T-helper 22 cell (primary cell): ENCODE measurements around the gene CT55.
"Not testable (repeated sequence)": the region's sequence is repeated elsewhere in the genome, so short reads cannot be mapped to it uniquely, and the experiment has no call there.

Experiments used
- DNase-seq: peaks from one replicate; pipeline ENCODE4 v3.0.0-alpha.2; 2020; ENCODE audit warnings: low read depth

CT55 gene, protein sequence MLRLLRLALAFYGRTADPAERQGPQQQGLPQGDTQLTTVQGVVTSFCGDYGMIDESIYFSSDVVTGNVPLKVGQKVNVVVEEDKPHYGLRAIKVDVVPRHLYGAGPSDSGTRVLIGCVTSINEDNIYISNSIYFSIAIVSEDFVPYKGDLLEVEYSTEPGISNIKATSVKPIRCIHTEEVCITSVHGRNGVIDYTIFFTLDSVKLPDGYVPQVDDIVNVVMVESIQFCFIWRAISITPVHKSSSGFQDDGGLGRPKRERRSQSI

DNA sequence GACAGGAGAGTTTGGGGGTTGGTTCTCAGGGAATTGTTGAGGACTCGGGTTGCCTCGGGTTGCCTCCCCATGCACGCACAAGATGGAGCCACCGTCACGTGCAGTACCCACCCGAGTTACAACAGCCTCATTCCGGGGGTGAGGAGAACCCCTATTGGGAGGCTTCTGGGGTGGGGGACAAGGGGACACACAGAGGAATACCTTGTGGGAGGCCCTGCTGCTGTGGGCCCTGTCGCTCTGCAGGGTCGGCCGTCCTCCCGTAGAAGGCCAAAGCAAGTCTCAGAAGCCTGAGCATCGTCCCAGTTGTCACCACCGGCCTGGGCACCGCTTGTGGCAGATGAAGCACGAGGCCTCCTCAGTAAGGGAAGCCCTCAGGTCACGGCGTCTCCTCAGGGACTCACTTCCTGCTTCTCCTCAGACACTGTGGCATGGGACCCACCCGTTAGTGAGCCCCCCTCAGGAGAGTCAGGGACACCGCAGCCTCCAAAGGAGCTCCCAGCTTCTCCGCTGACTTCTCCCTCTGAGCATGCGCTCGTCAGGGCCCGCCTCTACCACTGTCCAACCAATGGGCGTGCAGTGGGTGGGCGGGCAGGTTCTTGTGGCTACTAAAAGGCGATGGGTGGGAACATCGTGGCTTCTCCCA lies at the start of gene CT55:
TSS of gene CT55 (minus strand) at position 522 of the 643 bp plus-strand sequence. CDS start at position 295, 227 bp downstream.
- DNase-seq, result no peak

DNA sequence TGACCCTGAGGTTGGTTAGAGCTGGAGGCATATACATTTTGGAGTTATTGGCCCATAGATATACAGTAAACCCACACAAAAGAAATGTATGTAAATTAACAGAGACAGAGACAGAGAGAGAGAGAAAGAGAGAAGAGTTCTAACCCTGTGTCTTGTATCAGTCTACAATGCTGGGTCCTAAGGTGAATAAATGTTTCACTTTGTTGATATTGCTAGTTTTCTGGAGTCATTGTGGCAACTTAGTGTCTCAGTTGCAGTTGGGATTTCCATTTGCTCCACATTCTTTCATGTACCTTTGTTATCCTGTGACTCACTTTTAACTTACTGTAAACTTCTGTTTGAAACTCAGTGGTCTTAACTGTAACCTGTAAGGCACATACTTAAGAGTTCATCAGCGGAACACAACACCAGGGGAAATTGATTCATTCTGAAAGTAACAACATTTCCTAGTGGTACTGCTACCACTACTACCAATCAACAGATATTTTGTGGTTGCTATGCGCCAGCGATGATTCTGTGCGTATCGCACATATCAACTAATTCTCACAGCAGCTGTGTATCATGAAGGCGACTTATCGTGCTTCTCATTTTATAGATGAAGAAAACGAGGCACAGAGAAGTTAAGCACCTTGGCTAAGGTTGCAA lies 42.1 kb upstream of the CT55 start:
- DNase-seq, result no peak

DNA sequence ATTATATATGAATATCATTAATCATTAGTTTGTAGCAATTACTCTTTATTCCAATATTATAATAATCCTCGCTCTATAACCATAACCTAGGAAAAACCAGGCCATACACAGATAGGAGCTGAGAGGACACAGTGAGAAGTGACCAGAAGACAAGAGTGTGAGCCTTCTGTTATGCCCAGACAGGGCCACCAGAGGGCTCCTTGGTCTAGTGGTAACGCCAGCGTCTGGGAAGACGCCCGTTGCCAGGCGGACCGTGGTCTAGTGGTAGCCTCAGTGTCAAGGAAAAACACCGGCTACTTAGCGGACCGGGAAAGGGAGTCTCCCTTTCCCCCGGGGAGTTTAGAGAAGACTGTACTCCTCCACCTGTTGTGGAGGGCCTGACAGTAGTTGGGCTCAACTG lies 35.2 kb upstream of the CT55 start:
- not testable (repeated sequence) for DNase-seq

DNA sequence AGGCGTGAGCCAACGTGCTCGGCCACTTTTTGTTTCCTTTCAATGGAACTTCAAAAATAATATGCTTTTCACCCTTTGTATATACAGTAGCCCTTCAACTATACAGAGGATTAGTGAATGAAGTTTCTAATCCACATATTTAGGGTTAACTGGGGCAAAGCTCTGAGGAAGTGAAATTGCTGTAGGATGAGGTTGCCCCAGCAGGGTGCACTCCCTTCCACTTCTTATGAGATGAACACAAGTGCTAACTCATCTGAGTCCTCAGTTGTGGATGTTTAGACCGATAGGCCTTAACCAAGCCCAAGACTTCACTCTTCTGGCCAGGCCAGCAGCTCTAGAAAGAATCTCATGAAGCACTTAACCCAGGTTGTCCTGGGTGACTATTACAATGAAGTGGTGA lies 29.1 kb upstream of the CT55 start:
- DNase-seq, result no peak

DNA sequence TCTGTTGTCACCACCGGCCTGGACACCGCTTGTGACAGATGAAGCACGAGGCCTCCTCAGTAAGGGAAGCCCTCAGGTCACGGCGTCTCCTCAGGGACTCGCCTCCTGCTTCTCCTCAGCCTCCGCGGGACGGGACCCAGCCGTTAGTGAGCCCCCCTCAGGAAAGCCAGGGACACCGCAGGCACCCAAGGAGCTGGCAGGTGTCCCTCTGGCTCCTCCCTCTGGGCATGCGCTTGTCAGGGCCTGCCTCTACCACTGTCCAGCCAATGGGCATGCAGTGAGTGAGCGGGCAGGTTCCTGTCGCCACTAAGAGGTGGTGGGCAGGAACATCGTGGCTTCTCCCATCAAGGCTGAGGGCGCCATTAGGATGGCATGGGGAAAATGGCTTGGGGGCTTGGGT lies 23.5 kb upstream of the CT55 start:
- no peak for DNase-seq

DNA sequence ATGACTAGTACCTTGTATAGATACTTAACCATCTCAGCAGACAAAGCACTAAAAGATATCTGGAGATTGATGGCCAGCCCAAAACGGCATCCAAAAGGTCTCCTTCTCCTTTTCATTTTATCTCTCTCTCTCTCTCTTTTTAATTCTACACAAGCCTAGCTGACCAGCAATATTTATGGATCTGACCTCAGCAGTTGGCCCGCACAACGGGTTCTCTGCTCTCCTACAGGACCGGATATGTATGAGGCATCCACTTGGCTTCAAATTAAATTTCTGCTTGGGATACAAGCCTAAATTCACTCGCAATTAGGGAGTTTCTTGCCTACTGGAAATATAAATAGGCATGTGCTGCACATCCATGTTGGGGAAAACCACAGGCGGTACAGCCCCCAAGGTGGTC lies 22.5 kb upstream of the CT55 start:
- no peak for DNase-seq

DNA sequence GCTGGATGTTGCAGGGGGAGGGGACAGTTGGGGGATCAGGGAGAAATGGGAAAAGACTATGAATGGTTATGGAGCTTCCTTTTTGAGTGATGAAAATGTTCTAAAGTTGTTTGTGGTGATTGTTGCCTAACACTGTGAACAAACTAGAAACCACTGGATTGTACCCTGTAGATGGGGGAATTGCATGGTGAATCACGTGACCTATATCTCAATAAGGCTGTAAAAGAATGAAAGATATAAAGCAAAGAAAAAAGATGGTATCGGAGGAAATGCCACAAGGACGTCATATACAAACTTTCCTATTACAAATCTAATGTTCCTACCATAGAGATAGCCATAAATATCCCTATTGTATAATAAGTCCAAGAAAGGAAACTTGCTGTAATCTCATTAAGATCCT lies 20.6 kb upstream of the CT55 start:
- DNase-seq, result no peak

DNA sequence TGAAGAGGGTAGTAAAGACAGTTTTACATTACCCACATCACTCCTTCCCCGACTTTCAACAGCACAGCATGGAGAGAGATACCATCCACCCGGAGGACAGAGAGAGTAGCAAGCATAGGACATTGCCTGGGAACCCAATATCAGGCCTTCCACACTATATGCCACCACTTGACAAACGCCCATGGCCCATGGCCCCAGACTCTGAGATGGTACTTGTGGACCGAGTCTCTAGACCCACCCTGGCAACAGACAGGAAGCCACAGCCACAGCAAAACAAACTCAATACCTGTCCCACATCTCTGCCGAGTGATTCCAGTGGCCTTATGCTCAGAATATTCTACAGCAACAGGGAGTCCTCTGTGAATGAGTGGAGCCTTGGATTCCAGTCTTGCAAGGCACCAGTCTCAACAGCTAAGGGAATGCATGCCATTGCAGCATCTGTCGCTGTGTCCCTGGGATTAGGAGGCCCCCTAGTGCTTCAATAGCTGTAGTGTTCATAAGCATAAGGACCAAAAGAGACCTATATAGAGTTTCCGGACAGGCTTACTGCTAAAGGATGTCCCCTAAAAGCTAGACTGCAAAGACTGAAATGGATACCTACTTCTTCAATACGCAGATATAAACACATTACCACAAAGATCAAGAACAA lies 14.7 kb upstream of the CT55 start:
- DNase-seq, result no peak

DNA sequence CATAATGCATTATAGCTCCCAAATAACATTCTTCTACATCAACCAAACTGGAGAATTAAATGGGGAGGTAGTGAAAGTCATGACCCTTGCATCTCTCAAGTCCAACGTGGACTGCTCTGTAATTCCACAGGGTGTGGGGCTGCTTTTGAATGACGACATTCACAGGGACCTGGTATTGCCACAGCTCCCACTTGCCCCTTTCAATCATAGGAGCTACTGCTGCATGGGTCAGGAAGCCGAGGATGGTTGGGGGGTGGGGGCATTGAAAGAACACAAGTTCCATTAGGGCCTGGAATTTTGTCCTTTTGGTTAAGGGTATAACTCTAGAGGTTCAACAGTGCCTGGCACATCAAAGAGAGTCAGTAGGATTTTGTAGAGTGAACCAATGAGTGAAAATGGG lies 7.4 kb upstream of the CT55 start:
- no peak for DNase-seq

DNA sequence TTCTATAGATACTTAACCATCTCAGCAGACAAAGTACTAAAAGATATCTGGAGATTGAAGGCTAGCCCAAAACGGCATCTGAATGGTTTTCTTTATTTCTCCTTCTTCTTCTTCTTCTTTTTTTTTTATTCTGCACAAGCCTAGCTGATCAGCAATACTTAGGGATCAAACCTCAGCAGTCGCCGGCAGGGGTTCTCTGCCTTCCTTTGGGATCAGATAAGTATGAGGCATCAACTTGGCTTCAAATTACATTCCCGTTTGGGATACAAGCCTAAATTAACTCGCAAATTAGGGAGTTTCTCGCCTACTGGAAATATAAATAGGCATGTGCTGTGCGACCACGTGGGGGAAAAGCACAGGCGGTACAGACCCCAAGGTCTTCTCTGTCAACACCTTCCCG lies 730 bp downstream of the CT55 start:
- DNase-seq, result no peak

DNA sequence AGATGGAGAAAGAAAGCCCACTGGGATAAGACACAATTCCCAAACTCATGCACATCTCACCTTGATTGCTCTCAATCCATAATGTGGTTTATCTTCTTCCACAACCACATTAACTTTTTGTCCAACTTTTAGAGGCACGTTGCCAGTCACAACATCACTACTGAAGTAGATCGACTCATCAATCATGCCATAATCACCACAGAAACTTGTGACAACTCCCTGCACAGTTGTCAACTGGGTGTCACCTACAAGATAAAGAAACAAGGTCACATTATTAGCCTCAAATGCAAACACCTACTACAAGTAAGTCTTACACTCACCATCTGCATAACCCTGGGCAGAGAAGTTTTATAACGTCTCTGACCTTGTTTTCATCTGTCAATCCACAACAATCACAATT lies 1.7 kb downstream of the CT55 start:
- not testable (repeated sequence) for DNase-seq

DNA sequence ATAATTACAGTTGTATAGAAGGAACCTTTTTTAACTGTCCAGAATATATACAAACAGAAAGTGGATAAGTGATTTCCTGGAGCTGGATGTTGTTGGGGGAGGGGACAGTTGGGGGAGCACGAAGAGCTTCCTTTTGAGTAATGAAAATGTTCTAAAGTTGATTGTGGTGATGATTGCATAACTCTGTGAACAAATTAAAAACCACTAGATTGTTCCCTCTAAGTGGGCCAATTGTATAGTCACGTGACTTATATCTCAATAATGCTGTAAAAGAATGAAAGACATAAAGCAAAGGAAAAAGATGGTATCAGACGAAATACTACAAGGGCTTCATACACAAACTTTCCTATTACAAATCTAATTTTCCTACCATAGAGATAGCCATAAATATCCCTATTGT lies 2.7 kb downstream of the CT55 start:
- DNase-seq, result no peak

DNA sequence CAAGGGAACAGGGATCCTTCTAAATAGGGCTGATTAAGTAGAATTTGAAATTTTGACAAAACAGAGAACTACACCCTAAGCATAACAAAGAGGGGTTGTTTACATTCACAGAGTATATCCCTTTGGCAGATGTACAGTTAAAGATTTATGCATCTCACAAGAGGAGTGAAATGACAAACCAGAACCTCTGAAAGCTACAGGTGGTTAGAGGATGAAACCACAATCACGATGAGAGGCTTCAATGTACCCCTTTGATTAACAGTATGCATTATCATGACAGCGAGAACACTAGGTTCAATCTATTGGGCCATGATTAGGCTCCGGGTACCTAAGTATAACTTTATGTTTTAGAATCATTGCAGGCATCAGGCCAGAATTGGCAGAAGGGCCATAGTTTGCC lies 16.5 kb downstream of the CT55 start:
- not testable (repeated sequence) for DNase-seq

DNA sequence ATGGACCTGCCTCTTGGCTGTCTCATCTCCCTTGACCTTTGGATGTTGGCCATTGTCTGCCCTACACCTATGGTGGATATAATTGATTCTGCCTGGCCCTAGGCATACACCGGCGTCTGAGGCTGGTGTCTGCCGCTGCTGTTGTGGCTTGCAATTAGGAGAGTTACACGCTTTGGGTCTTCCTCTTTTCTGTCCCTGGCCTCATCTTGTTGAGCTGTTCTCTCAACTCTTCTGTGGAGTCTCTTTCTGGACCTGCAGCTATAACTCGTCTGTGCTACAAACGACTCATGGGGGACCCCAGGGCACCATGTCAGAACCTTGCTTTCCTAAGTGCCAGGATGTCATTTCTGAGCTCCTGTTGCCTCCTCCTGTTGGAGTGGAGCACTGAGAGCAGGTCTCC lies 45.1 kb downstream of the CT55 start:
- not testable (repeated sequence) for DNase-seq

DNA sequence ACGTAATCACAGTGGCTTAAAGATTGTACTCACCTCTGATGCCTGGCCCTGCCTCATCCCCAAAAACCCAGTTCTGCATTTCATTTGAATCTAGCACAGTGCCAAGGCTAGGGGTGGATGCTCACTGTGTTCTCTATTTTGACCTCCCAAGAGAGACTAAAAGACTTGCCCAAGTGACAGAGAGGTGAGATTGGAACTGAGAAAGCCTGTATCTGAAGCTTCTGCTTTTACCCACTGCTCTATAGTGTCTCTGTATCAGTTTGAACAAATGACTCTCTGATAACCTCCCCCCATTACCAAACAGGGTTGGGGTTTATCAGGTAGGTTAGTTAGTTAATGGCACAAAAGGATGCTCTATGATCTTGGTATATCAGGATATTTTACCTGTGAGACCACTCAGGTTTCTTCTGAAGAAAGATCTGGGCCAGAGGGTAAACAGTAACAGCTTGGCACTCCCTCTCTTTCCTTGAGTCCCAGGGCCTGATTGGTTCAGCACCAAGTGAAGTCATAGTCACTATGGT lies 51.1 kb downstream of the CT55 start, which contains the start of gene ETDB:
TSS of gene ETDB (minus strand) at position 471 of the 521 bp plus-strand sequence. CDS start 1,265 bp downstream, outside the sequence.
- DNase-seq, result not testable (repeated sequence)

DNA sequence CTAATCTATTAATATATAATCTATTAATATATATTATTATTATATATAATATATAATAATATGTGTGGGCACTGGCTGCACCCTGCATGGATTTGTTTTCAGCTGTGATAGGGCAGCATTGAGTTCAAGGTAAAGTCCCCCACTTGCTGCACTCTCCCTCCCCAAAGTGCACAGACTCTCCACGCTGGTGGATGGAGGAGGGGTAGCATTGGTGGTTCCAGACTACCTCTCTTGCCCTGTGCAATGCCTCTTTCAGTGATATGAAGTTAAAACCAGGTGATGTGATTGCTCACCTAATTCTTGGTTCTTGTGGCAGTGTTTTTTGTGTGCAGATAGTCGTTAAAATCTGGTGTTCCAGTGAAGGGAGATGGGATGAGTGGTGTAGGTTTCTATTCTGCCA lies 55.1 kb downstream of the CT55 start:
- DNase-seq, result not testable (repeated sequence)

DNA sequence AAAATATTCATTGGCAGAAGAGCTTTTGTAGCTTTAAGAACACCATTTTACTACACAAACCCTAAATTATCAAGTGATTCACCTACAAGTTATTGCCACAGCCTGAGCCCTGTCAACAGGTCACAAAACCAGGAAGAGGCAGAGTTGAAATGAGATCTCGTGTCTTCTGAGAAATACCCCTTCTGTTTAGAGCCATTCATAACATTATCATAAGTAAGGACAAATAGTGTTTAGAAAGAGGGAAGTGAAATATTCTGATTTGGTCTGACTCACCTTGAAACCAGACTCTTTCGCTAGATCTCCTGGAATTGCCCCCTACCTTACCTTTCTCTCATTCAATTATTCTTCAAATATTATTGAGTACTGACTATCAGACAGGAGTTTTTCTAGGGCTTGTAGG lies 56.8 kb downstream of the CT55 start:
- no peak for DNase-seq

DNA sequence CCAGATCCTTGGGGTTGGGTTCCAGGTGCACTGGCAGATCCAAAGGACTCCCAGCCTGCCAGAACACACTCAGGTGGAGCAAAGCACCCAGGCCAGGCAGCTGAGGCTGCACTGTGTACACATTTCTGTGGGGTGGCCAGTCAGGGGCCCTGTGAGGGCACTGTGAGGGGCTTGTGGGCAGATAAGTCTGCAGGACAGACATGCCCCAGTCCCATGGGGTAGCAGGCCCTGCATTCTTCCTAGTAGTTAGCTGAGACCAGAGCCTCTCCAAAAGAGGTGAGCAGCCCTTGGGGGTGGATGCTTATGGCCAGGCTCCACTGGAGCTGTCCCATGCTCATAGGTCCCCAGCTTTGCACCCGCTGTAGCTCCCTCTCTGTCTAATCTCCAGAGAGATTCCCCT lies 58.5 kb downstream of the CT55 start:
- no peak for DNase-seq

DNA sequence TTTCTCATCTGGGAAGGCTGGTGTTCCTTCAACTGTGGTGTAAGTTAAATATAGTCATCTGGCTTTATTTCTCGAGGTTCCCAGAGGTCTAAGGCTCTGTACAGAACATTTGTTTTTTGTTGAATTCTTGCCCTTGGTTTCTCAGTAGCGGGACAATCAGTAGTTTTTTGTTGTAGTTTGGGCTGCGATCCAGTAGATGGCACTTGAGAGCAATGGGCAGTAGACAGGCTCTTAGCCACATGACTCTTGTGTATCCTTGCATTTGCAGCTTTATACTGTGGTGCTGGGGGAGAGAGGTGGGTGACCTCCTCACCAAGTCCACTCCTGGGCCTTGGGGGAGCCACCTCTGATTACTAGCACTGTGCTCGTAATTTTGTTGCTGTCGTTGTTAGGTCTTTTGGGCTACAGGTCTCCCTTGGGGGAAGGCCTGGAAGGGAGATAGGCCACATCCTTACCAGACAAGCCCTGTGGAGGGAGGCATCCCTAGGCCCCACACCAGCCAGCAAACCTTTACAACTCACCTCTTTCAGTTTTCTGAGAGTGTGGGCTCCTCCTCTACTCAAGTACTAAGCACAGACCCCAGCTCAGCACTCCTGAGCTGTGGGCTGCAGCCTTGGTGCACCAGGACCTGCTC lies 59.0 kb downstream of the CT55 start:
- no peak for DNase-seq

DNA sequence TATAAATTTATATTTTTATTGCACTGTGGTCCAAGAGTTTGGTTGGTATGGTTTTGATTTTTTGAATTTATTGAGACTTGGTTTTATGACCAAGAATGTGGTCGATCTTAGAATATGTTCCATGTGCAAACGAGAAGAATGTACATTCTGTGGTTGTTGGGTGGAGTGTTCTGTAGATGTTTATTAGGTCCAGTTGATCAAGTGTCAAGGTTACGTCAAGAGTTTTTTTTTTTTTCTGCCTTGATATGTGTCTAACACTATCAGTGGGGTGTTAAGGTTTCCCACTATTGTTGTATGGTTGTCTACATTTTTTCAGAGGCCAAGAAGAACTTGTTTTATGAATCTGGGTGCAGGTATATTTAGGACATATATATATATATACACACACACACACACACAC lies 61.6 kb downstream of the CT55 start:
- no peak for DNase-seq
